Hair follicular keratinocyte (primary cell): ENCODE data around the gene GP2. TPM values are rescaled to one million over a fixed set of nuclear protein-coding genes. Genes with fewer than 3 reads are reported as not detected.

Experiments used
- total RNA-seq: library from RNA; depleted of rRNA; stranded (reverse); fragments of >200 nt; gene quantifications from 2 replicates; pipeline ENCODE4 v1.2.3, GENCODE V29; 2015

Gene GP2
- total RNA-seq: not detected in 2 replicates

GRCh38 chr16:20327444-20328041 lies at the start of gene GP2:
TSS of gene GP2 (minus strand) at chr16:20327513. CDS start at chr16:20326431, 1,082 bp downstream.

GRCh38 chr16:20352615-20353014 lies 25.3 kb upstream of the GP2 start, which contains the start of gene UMOD:
TSS of gene UMOD (minus strand) at chr16:20352715. CDS start at chr16:20350737, 1,978 bp downstream.

Other genes with a start within 250 kb of the GP2 start
- gene UMOD, start 25.2 kb upstream of the GP2 start, total RNA-seq: not detected in 2 replicates
- gene PDILT, start 77.2 kb upstream of the GP2 start, total RNA-seq: not detected in 2 replicates
- not detected in 2 replicates for gene ACSM5, start 82.0 kb upstream of the GP2 start, total RNA-seq
- not detected in 2 replicates for gene ACSM2A, start 124.0 kb upstream of the GP2 start, total RNA-seq
- not detected in 2 replicates for gene ACSM2B, start 248.9 kb upstream of the GP2 start, total RNA-seq